22Rv1 (cell line): ENCODE measurements around the gene TMEM184A.
A peak's percentile ranks its signal among the peaks of the same experiment; 100 is the strongest.

Experiments
- H3K27ac ChIP-seq: fragments of 450-650 bp; 2 replicates; pipeline ENCODE4 v1.5.1; 2017
- CTCF ChIP-seq: fragments of 450-650 bp; IDR thresholded peaks from 2 replicates; pipeline ENCODE4 v1.5.1; 2017; ENCODE audit warnings: mild to moderate bottlenecking
- ZFX ChIP-seq: fragments of 450-650 bp; IDR thresholded peaks from 2 replicates; pipeline ENCODE4 v1.6.1; 2017; ENCODE audit warnings: antibody characterized with exemption, borderline replicate concordance

The TMEM184A gene

GRCh38 chr7:1579481-1580421 lies 23.7 kb upstream of the TMEM184A start:
- TF ChIP-seq CTCF (peak; percentile 98), ZFX (no peak)
- H3K27ac ChIP-seq = no peak overlapping the region

GRCh38 chr7:1578513-1578912 lies 22.5 kb upstream of the TMEM184A start:
- no peak for TF ChIP-seq CTCF
- TF ChIP-seq ZFX = no peak
- H3K27ac ChIP-seq = no peak overlapping the region

- H3K27ac ChIP-seq = no peak overlapping the region
- TF ChIP-seq ZFX (no peak), CTCF (no peak)
Observed at GRCh38 chr7:1576521-1577253, 20.7 kb upstream of the TMEM184A start.

GRCh38 chr7:1575809-1576208 lies 19.8 kb upstream of the TMEM184A start:
- no peak for TF ChIP-seq ZFX
- no peak for TF ChIP-seq CTCF
- H3K27ac ChIP-seq = no peak overlapping the region

- TF ChIP-seq ZFX (no peak), CTCF (no peak)
- H3K27ac ChIP-seq = no peak overlapping the region
Observed at GRCh38 chr7:1572111-1572822, 16.3 kb upstream of the TMEM184A start.

- TF ChIP-seq CTCF = peak; percentile 31
- no peak for TF ChIP-seq ZFX
- H3K27ac ChIP-seq = peak within 1 kb of the TSS; percentile 78
Observed at GRCh38 chr7:1569833-1570632, 14.0 kb upstream of the TMEM184A start, which contains the start of gene PSMG3. Gene PSMG3, minus strand, starts transcription at chr7:1570032. Its CDS starts 693 bp downstream, at chr7:1569339.
